Measurements from ENCODE around the gene CELA3A.
A peak's percentile ranks its signal among the peaks of the same experiment; 100 is the strongest.

CELA3A gene

DNA sequence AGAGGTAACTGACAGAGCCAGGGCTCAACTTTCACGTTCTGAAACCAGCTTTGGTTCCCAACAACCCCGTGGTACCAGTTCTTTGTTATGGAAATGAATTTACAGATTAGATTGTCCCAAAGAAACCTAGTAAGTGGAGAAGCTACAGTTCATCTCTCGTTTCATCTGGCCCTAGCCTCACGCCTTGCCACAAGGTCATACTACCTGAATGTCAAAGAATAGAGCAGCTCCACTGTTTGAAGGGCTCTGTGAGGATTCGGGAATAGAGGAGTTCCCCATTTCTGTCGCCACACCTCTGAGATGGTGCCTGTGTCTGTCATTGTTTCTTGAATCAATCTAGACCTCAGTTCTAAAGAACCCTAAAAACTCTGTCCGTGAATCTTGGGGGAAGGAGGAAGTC lies 36.1 kb downstream of the CELA3A start:
- ChIA-PET POLR2A (interaction anchor here (0.6 to 2.0 kb wide), 2 partner anchors 13 to 1105 kb away, joined by 3 to 9 read pairs; no protein-coding TSS in a partner anchor), CTCF (interaction anchor here (1.0 to 4.5 kb wide), 5 partner anchors 7 to 17 kb away, joined by 4 to 31 read pairs (median 6); no protein-coding TSS in a partner anchor)
- no peak for DNase-seq (ENCODE audit: extremely low spot score)
- TF ChIP-seq, protein P1, sequence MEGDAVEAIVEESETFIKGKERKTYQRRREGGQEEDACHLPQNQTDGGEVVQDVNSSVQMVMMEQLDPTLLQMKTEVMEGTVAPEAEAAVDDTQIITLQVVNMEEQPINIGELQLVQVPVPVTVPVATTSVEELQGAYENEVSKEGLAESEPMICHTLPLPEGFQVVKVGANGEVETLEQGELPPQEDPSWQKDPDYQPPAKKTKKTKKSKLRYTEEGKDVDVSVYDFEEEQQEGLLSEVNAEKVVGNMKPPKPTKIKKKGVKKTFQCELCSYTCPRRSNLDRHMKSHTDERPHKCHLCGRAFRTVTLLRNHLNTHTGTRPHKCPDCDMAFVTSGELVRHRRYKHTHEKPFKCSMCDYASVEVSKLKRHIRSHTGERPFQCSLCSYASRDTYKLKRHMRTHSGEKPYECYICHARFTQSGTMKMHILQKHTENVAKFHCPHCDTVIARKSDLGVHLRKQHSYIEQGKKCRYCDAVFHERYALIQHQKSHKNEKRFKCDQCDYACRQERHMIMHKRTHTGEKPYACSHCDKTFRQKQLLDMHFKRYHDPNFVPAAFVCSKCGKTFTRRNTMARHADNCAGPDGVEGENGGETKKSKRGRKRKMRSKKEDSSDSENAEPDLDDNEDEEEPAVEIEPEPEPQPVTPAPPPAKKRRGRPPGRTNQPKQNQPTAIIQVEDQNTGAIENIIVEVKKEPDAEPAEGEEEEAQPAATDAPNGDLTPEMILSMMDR (IDR thresholded peaks at IDR 0.05; ENCODE audit: control extremely low read depth, extremely low read depth, low read depth, missing control alignments), result no peak

DNA sequence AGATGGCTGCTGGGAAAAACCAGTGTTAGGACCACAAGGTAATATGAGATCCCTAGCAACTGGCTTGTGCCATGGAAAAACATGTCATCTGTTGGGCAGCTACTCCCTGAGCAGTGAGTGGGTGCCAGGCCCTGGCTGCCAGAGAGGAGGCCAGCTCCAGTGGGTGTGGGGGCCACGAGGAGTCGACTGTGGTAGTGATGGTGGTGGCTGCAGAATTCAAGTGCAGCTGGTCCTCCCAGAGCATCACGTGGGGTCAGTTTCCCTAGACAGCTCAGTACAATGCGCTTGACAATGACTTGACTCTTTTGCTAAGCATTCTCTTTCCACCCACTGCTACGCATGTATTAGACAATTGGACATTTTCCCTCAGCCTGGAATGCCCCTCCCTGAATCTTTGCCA lies 36.6 kb downstream of the CELA3A start:
- DNase-seq (ENCODE audit: extremely low spot score), result no peak
- ChIA-PET POLR2A (interaction anchor here (2.0 kb wide), 1 partner anchor 13 kb away, joined by 9 read pairs; no protein-coding TSS in a partner anchor), CTCF (interaction anchor here (1.5 to 4.5 kb wide), 4 partner anchors 8 to 14 kb away, joined by 5 to 31 read pairs (median 20); no protein-coding TSS in a partner anchor)
- TF ChIP-seq, protein P1 (IDR thresholded peaks at IDR 0.05; ENCODE audit: control extremely low read depth, extremely low read depth, low read depth, missing control alignments), result no peak

DNA sequence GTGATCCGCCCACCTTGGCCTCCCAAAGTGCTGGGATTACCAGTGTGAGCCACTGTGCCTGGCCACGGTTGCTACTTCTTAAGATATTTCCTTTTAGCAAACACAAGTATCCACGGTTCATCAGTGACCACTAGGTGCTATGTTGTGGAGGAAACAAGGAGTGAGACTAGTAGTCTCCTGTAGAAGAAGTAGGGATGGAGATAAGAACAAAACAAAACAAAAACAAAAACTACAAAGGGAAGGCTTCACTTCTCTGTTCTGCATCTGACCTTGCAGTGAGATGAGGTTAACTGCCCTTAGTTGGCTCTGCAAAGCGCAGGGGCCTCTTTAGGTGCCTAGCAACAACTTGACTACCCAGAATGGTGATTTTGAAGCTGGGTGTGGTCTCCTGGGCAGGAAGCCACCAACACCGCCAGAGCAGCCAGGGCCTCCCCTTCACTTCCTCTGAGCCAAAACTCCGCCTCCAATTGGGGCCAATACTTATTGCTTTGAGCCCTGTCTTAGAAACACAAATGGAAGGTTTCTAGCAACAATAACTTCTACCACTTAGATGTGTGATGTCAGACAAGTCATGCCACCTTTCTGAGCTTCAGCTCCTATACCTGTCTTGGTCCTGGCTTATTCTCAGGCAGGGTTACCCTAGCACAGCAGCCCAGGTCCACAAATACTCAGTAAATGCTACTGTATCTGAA lies 38.3 kb downstream of the CELA3A start:
- TF ChIP-seq, protein P1 (IDR thresholded peaks at IDR 0.05; ENCODE audit: control extremely low read depth, extremely low read depth, low read depth, missing control alignments), result no peak
- CTCF ChIA-PET, result interaction anchor here (0.8 to 4.5 kb wide), 11 partner anchors 8 to 41 kb away, joined by 3 to 31 read pairs (median 3); partner anchors contain the start of gene CDC42
- POLR2A ChIA-PET, result interaction anchor here (0.6 to 1.4 kb wide), 4 partner anchors 13 to 120 kb away, joined by 3 to 8 read pairs (median 5); partner anchors contain the start of gene CDC42
- peak; percentile 85 for DNase-seq (ENCODE audit: extremely low spot score)

DNA sequence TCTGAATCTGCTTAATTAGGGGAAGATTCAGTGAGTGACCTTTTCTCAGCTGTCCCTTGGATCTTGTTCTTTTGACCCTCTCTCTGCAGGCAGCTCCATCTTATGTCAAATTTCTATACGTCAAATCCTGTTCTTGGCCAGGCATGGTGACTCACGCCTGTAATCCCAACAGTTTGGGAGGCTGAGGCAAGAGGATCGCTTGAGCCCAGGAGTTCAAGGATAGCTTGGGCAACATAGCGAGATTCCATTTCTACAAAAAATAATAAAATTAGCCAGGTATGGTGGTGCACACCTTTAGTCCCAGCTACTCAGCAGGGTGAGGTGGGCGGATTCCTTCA lies 38.8 kb downstream of the CELA3A start:
- POLR2A ChIA-PET, result interaction anchor here (0.6 to 1.4 kb wide), 5 partner anchors 13 to 121 kb away, joined by 3 to 8 read pairs (median 4); partner anchors contain the start of gene CDC42
- TF ChIP-seq, protein P1 (IDR thresholded peaks at IDR 0.05; ENCODE audit: control extremely low read depth, extremely low read depth, low read depth, missing control alignments), result no peak
- CTCF ChIA-PET, result interaction anchor here (0.8 to 4.5 kb wide), 10 partner anchors 8 to 41 kb away, joined by 3 to 31 read pairs (median 4); partner anchors contain the start of gene CDC42
- no peak for DNase-seq (ENCODE audit: extremely low spot score)

DNA sequence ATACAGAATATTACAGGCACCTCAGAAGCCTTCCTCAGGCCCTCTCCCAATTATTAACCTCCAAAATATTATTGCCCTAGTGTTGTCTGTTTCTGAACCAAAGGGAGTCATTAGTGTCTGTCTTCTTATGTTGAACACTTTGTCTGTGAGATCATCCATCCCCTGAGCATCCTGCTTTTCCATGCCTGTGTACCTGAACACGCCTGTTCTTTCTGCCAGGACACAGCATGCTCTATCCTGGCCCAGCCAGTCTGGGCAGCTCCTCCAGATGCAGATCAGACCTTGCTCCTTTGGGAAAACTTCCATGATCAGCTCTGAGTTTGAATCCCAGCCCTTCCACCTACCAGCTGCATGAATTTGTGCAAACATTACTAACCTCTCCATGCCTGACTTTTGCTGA lies 40.0 kb downstream of the CELA3A start:
- TF ChIP-seq, protein P1 (IDR thresholded peaks at IDR 0.05; ENCODE audit: control extremely low read depth, extremely low read depth, low read depth, missing control alignments), result no peak
- ChIA-PET POLR2A (no interaction called here), CTCF (interaction anchor here (2.1 to 4.5 kb wide), 2 partner anchors 11 to 19 kb away, joined by 6 to 31 read pairs; no protein-coding TSS in a partner anchor)
- DNase-seq (ENCODE audit: extremely low spot score), result no peak

DNA sequence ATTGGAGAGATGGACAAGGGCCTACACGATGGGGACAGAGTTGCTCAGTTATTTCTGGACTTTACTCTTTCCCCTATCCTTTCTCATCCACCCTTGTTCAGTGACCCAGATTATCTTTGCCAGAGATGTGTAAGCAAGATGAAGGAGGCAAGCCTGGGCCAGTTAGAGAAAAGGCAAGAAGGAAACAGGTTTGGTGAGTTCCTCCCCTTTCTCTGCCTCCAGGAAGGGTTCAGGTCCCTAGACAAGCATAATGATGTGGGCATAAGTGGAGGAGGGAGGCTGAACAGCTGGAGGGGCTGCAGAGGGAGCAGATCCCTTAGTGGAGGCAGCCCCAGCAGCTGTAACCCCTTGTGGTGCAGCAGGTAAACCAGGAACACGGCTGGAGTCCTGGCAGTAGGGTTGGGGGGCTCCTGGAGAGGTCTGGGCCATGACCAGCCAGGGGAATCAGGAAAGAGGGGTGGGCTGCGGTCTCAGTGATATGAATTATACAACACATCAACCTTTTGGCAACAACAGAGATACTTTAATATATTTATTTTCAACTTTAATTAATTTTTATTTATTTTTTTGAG lies 41.8 kb downstream of the CELA3A start:
- CTCF ChIA-PET, result interaction anchor here (2.1 kb wide), 1 partner anchor 21 kb away, joined by 6 read pairs; no protein-coding TSS in a partner anchor
- DNase-seq (ENCODE audit: extremely low spot score), result no peak
- TF ChIP-seq, protein P1 (IDR thresholded peaks at IDR 0.05; ENCODE audit: control extremely low read depth, extremely low read depth, low read depth, missing control alignments), result no peak
- POLR2A ChIA-PET, result interaction anchor here (1.4 kb wide), 1 partner anchor 18 kb away, joined by 3 read pairs; no protein-coding TSS in a partner anchor
